ENCODE measurements around the gene FGGY.
"Not testable (repeated sequence)": the region's sequence is repeated elsewhere in the genome, so short reads cannot be mapped to it uniquely, and the experiment has no call there.

Gene FGGY

DNA sequence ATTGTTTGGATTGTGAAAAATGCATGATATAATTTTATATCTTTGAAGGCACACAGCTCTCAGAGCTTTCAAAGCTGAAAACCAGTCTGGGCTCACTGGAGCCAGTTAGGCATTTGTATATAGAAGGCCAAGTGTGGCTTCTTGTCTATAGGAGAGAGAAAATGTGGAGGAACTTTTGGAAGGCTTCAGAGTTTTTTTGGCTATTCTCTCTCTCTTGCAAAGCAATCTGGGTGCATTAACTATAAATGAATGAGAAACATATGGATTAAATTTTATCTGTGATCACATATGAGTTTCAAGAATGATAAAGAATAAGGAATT is 301.2 kb downstream of the FGGY start:
- DNase-seq: no peak

DNA sequence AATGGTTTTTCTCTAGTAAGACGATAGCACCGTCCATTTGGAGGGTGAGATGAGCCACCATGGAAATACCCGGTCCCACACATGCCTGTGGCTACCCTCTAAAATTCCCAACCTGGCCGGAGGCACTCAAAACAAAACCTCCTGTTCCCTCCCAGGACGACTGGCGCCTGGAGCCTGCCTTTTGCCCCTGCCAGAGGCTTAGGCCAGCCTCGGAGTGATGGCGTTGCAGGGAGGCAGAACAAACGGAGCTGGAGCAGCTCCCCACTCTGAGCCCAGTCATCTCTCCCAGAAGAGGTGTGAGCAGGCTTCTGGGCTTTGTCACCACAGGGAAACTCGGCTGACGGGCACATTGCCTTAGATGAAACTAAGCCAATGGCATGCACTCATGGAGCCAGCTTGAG is 304.1 kb downstream of the FGGY start:
- DNase-seq: no peak

DNA sequence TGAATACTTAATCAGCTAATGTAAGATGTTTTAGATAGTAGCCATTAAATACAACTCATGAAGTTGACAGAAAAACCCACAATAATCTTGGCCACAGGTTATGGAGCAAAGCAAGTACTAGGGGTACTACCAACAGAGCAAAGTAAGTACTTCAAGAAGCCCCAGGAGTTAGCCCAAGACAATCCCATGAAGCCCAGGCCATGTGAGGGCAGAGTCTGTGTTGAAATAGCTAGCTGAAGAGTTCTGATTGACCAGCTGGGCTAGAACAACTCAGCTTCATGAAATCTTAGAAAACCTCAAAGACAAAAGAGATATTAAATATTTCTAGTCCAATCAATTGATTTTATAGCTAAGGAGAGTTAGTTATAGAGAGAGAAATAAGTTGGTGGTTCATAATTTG is 304.9 kb downstream of the FGGY start:
- DNase-seq: no peak

DNA sequence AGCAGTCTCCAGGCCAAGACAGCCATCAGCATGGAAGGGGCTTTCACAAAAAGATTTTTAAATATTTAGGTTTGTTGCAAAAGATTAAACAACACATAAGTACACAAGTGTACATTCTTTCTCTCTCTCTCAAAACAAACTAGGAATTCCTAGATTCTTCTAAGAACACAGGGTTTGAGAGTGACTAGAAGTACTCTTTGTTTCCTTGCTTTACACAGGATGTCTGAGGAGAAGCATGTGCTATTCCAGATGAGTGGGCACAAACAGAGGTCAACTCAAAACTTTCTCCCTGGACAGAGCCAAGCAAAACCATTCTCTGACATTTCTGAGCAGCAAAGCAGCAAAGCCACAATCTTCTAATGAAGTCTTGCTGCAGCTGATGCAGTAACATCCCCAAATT is 307.3 kb downstream of the FGGY start:
- no peak for DNase-seq

DNA sequence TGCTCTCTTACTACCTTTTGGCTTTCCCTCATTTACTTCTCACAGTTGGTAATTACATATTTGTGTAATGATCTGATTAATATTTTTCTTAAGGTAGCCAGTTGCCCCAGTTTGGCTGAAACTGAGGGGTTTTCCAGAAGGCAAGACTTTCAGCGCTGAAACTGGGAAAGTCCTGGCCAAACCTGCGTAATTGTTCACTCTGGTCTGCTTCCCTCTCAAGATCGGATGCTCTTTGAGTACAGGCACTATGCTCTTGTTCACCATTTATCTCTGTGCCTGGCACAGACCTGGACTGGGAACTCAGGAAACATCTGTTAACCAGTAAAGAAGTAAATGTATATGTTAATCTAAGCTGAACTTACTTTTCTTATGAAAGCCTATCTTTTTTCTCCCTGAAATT is 308.3 kb downstream of the FGGY start:
- no peak for DNase-seq

DNA sequence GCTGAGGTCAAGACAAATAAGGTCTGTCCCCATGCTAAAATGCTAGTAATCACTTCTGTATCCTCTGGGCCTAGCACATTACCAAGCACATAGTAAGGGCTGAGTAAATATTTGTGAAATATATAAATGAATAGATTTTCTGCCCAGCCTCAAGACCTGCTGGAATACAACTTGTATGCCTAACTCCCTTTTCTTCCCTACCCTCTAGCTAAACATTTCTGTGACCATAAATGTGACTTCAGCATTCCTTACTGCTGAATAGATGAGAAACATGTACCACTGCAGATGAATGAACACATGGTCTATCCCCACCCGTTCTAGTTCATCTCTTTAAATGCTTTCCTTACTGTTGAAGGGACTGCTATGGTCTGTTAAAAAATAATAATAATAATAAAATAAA is 308.9 kb downstream of the FGGY start:
- no peak for DNase-seq

DNA sequence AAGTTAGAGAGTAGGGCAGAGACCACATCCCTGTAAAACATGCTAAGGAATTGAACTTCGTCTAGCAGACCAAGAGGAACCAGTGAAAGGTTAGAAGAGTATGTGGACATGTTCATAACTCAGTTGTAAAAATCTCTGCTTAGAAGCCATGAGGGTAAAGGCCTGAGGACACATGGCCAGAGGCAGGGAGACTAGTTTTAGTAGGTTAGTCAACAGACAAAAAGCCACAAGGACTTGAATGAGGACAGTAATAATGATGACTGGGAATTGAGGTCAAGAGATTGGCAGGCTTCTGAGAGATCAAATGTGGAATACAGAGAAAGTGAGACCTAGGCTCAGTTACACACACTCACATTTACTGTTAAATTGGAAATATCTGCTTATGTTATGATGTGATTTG is 312.4 kb downstream of the FGGY start:
- DNase-seq: no peak

DNA sequence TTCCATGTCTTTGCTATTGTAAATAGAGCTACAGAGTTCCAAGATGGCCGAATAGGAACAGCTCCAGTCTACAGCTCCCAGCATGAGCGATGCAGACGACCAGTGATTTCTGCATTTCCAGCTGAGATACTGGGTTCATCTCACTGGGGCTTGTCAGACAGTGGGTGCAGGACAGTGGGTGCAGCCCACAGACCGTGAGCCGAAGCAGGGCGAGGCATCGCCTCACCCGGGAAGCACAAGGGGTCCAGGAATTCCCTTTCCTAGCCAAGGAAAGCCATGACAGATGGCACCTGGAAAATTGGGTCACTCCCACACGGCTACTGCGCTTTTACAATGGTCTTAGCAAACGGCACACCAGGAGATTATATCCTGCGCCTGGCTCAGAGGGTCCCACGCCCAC is 313.6 kb downstream of the FGGY start:
- not testable (repeated sequence) for DNase-seq

DNA sequence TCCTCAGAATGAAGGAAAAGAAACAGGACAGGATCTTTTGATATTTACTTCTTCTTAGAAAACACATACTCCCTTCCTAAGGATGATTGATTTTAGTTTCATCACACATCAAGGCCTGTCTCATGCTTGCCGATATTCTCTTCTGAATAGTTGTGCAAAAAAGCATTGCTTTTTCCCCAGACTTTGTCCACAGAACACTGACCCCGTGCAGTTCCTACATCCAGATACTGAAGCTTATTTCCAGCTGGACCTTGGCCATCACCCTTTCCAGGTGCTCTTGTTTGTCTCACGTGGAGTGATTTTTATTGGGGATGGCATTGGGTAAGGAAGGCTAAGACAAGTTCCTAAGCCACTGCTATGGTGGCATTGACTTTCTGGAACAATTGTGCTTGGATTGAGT is 320.5 kb downstream of the FGGY start:
- DNase-seq: no peak

DNA sequence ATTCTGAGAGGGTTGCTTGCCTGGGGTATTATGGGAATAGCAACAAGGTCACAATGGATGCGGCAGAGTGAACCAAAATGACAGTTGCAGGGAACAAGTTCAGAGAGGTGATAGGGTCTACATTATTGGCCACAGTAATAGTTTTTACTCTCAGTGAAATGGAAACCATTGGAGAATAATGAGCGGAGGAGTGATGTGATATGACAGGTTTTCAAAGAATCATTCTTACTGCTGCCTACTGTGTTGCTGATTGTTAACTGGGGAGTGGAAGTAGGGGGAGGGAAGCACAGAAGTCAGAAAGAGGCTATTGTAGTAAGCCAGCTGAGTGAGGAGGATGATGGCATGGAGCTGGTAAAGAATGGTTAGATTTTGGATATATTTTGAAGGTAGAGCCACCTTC is 322.7 kb downstream of the FGGY start:
- DNase-seq: no peak

DNA sequence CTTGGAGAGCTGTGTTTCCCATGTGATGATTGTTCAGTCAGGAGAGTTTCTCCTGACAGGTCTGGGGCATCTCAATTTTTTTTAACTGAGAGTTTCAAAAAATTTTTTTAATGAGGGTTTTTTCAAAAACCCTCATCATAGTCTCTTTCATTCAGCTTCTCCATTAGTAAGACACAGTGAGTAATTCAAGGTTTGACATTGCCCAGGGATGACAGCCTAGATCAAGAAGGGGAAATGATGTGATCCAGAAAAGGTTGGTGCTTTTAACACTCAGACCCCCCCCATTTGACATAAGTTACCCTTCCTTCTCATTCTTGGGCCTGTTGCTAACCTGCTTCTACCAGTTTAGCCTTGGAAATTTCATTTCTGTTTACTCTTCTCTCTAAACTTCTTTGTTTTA is 328.5 kb downstream of the FGGY start:
- DNase-seq: no peak

DNA sequence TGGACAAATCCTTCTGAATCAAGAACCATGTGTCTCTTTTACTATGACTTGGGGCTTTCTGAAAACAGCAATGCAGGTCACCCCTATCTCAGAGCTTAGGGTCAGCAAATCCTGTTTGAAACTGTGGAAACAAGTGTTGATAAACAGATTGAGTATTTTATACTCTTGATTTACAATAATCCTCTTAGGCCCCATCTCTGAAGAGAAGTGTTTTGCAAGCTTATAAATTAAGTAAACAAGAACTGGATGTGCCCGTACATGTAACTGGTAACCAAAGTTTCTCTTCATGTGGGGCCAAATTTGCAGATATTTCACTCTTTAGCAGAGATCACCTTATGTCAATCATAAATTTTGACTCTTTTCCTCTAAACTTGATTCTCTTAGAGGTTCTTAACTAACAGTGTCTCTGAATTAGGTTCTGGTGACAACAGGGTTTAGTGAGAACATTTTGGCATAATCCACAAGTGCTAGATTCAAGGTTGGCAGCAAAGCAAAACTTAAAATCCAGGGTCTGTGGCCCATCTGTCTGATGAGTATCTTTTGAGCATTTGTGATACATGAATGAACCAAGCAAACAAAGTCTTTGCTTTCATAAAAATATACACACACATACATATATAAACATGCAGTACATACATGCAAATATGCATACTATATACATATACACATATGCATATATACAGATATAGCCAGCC is 334.8 kb downstream of the FGGY start:
- DNase-seq: no peak

DNA sequence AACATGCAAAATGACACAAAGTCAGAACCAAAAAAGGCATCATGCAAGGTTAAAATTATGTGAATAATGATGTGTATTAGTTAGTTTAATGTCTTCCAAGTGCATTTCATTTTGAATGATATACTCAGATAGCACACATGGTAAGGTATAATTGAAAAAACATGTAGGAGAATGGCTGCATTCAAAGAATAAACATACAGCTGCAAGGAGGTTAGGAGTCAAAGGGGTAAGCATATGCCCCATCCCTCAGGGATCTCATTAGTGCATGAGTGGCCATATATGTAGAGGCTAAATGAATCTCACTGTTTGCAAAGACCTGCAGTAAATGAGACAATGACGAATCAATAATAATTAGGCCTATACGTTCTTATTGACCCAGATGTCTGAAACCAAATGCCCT is 338.2 kb downstream of the FGGY start:
- no peak for DNase-seq

DNA sequence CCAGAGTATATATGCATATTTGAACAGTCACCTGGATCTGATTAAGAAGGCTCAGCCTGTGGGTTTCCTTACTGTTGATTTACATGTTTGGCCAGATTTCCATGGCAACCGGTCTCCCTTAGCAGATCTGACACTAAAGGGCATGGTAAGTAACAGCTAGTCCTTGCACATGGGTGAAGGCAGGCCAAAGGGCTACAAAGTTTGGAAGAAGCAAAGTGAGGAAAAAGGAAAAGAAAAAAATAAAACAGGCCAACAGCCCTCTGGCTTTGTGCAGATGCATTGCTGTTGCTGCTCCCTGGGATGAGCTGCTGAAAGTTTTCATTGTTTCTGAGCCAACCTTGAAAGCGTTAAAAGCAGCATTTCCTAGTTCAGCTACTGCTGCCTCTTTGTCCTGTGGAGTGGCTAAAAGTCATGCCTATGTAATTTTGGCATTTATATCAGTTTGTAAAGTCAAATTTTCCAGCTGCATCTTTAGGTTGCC is 341.4 kb downstream of the FGGY start:
- DNase-seq: no peak

DNA sequence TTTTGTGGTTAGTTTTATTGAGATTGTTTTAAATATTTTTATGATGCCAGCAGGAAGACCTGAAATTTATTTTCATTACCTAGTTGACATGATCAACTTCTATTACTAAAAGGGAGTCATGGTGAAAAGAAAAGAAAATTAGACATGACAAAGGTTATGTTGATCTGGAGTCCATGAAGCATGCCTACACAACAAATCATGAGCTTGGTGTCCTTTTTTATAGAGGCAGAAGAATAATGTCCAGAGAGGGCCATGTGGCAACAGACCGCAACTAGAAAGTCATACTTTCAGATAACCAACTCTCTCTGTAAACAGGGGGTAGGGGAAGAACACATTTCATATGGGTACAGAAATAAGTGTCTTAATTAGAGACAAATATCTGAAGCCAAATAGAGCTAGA is 342.4 kb downstream of the FGGY start:
- no peak for DNase-seq

DNA sequence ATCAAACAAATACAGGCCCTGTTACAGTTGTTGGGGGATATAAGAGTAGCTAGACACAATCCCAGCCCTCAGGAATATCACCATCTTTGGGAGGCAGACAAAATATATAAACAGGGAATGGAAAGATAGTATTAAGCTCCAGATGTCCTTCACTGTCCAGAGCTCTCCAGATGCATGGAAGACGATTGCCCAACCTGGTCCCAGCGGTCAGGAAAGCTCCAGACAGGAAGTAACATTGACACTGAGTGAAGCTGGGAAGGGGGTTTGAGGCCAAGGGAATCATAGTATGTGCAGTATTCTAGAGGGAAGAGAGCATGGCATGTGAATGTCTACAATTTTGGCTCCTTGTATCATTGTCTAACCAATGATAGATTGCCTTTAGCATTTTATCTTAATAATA is 344.0 kb downstream of the FGGY start:
- no peak for DNase-seq

DNA sequence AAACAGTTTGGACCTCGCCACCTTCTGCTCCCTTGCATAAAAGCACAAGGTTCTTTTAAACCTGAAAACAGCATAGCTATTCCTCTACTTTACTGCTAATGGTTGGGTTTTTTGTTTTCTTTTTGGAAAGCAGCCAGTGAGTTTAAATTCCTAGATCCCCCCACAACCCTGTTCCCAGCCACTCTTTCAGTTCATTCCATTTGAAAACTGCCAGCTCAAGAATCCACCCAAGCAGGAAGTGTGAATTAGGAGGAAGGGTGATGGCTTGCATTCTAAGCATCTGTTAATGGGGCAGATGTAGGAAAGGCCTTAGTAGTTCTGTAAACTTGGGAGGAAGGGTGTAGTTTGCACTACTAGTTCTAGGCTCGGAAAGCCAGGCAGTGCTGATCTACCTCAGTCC is 344.9 kb downstream of the FGGY start:
- DNase-seq: no peak

DNA sequence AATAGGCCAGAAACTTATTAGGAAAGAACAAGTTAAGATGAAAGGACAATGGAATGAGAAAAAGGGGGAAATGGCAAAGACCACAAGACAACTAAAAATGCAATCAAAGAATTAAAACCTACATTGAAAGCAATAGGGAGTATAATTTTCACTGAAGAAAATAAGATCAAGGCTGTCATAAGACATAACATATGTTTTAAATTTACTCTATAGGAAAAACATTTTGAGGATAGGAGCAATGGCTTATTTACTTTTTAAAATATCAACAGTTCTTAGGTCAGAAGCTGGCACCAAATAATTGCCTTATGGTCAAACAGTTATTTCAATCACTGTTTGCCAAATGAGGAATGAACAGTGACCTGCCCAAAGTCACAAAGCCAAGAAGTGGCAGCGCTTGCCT is 346.6 kb downstream of the FGGY start:
- no peak for DNase-seq

DNA sequence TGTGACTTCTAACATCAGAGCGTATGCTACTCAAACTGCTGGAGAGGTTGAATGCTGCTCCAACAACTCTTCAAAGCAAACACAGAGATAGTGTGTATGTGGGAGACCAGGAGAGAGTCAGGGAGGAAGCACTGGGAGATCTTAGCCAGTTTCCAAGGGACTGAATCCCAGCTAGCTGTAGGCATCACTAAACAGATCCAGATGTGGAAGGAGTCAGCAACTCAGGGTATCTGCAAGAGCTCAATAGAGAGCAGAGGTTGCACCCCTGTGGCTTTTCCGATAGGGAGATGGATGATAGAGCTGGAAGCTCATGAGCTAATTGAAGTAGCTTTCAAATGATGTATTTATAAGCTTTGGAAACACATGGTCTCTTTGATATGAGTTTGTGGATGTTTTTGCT is 349.0 kb downstream of the FGGY start:
- DNase-seq: no peak

DNA sequence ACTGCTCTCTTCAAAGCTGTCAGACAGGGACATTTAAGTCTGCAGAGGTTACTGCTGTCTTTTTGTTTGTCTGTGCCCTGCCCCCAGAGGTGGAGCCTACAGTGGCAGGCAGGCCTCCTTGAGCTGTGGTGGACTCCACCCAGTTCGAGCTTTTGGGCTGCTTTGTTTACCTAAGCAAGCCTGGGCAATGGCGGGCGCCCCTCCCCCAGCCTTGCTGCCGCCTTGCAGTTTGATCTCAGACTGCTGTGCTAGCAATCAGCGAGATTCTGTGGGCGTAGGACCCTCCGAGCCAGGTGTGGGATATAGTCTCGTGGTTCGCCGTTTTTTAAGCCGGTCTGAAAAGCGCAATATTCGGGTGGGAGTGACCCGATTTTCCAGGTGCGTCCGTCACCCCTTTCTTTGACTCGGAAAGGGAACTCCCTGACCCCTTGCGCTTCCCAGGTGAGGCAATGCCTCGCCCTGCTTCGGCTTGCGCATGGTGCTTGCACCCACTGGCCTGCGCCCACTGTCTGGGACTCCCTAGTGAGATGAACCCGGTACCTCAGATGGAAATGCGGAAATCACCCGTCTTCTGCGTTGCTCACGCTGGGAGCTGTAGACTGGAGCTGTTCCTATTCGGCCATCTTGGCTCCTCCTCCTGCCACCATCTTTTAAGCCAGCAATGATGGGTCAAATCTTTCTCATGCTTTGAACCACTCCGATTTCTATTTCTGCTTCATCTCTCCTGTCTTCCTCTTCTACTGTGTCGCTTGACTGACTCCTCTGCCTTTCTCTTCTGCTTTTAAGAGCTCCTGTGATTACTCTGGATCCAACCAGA is 356.5 kb downstream of the FGGY start:
- not testable (repeated sequence) for DNase-seq

DNA sequence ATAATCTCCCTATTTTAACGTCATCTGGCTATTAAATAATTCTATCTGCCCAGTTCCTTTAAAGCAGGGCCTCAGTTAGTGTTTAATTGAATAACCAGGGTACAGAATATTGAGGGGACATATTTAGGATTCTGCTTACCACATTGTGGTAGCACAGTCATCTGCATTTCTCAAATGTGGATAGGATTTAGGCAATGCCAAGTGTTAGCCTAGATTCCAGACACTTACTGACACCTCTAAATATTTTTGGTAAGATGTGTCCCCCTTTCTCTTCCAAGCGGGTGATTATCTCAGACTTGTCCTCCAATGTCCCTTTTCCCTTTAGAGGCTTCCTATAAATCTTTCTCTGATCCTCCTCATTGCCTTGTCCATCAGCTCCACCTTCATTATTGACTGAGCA is 357.1 kb downstream of the FGGY start:
- no peak for DNase-seq

DNA sequence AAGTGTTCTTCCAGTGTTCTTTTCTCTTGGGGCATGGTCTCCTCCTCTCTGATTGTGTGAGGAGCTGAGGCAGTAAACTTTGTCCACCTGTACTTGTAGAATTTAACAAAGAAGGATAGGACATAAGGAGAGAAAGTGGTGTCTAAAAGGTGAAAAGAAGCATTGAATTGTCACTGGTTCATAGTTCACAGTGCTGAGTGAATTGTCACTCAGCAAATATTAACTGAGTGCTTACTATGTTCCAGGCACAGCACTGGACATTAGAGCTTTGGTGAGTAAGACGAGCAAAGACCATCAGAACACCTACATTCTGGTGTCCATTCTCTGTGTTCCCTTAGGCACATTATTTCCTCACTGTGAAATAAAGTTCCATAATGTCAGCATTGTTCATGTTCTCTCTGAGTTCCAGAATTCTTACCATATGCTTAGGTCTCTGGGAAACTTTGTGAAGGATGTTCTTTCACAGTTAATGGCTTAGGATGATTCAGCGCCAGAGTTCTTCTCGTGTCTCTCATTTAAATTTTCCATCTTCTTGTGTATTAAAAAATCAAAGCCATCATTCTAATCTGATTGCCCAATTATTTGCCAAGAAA is 361.1 kb downstream of the FGGY start:
- no peak for DNase-seq

DNA sequence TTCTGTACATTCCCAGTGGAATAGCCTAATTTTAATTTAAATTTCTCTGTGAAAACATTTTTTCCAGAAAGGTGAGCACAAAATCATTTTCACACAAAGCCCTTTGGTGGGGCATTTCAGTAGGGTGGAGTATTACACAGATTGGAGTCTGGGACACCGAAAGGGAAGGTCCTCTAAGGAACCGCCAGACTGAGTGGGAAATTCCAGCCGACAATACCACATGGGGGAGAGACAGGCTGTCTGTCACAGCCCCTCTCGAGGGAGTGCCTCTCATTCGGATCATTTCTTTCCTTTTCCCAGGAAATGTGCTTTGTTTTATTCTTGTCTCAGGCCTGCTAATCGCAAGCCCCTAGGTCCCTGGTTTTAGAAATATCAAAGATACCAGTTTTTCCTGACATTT is 367.3 kb downstream of the FGGY start:
- no peak for DNase-seq

DNA sequence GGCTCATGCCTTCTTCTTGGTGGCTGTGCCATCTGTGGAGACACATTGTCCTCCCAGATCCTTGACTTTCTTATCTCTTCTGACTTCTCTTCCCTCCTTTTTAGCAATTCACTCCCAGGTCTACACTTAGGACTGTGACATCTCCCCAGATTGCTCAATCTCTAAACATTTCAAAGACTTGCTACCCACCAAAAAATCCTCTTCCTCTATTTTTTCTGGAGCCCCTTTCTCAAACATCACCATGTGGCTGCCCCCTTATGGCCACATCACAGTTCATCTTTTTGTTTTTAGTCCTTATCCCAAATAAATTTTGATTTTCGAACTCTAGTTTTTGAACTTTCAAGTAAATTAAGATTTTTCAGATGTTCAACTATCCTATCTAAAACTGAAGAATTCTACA is 369.2 kb downstream of the FGGY start:
- DNase-seq: no peak

DNA sequence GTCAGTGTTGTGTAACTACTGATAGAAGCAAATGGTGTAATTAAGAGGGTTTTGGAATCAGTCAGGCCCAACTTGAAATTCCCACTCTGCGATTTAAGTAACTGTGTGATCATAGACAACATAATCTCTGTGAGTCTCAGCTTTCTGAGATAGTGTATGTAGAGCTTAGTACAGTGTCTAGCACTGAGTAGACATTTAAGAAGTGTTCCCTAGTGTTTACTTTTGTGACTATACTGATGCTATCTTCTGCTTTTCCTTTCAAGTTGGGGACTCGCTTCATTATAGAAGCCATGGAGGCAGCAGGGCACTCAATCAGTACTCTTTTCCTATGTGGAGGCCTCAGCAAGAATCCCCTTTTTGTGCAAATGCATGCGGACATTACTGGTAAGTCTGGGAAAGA is 370.1 kb downstream of the FGGY start:
- DNase-seq: no peak
